ENCODE data around the gene COL20A1.
A peak's percentile ranks its signal among the peaks of the same experiment; 100 is the strongest.

COL20A1 gene

GRCh38 chr20:63349516-63349895 is 56.5 kb downstream of the COL20A1 start:
- H3K4me3 ChIP-seq = no peak overlapping the region
- no peak overlapping the region for H3K4me2 ChIP-seq
- no peak overlapping the region for H3K27ac ChIP-seq
- H4K20me1 ChIP-seq = peaks cover 0 to 23% (median 0%) of the 10 kb centered on the region in 11 experiments; a peak in 4 of 22 replicates
- no peak for TF ChIP-seq Cebpa-rat (IDR thresholded peaks at IDR 0.05)
- no peak overlapping the region for H3K9ac ChIP-seq
- H3K27me3 ChIP-seq = peaks cover 0 to 5% (median 0%) of the 10 kb centered on the region in 11 experiments; a peak in 1 of 22 replicates
- peaks cover 0 to 40% (median 36%) of the 10 kb centered on the region in 10 experiments; a peak in 17 of 20 replicates for H3K4me1 ChIP-seq
- peaks cover 0 to 14% (median 4%) of the 10 kb centered on the region in 11 experiments; a peak in 9 of 22 replicates for H3K9me3 ChIP-seq (replicated peaks in 1 of 11)
- no peaks in the 10 kb centered on the region for H3K36me3 ChIP-seq

DNA sequence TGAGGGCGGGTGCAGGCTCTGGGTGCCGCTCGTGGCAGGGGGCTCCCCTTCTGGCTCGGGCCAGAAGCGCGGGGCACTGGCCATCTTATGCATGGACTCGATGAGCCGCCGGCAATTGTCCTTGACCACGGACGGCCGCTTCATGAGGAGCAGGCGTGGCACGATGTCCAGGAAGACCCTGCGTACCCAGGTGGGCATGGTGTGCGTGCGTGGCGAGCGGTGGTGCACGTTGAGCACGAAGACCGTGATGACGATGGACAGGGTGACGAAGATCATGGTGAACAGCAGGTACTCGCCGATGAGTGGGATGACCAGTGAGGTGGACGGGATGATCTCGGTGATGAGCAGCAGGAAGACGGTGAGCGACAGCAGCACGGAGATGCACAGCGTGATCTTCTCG is 57.2 kb downstream of the COL20A1 start:
- Histone ChIP-seq H3K36me3 (no peaks in the 10 kb centered on the region), H3K4me2 (no peak overlapping the region), H3K9me3 (replicated peaks in 1 of 11) (peaks cover 0 to 14% (median 4%) of the 10 kb centered on the region in 11 experiments; a peak in 9 of 22 replicates), H3K4me3 (no peak overlapping the region), H3K4me1 (peaks cover 0 to 36% (median 31%) of the 10 kb centered on the region in 10 experiments; a peak in 17 of 20 replicates), H3K27ac (no peak overlapping the region), H4K20me1 (peaks cover 0 to 29% (median 0%) of the 10 kb centered on the region in 11 experiments; a peak in 4 of 22 replicates), H3K9ac (no peak overlapping the region), H3K27me3 (peaks cover 0 to 5% (median 0%) of the 10 kb centered on the region in 11 experiments; a peak in 2 of 22 replicates)
- TF ChIP-seq Cebpa-rat (IDR thresholded peaks at IDR 0.05) = no peak

DNA sequence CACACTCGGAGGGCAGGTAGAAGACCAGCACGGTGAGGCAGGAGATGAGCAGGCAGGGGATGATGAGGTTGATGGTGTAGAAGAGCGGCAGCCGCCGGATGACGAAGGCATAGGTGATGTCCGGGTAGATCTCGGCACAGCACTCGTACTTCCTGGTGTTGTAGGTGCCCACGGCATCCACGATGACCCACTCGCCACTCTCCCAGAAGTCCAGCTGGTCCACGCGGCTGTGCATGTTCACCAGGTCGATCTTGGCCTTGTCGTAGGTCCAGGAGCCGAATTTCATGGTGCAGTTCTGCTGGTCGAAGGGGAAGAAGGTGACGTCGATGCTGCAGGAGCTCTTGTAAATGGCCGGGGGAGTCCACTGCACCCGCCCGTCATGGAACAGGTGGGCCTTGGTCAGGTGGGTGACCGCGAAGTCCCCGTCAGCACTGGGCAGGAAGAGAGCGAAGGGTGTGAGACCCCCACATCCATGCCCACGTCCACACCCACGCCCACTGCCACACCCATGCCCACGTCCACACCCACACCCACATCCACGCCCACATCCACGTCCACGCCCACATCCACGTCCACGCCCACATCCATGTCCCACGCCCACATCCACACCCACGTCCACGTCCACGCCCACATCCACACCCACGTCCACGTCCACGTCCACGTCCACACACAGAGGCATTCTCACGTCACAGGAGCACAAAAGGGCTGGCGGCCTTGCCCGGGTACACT is 57.8 kb downstream of the COL20A1 start:
- H3K9me3 ChIP-seq (replicated peaks in 1 of 11) = peaks cover 0 to 14% (median 4%) of the 10 kb centered on the region in 11 experiments; a peak in 9 of 22 replicates
- H4K20me1 ChIP-seq = peaks cover 0 to 30% (median 0%) of the 10 kb centered on the region in 11 experiments; a peak in 4 of 22 replicates
- no peaks in the 10 kb centered on the region for H3K36me3 ChIP-seq
- H3K4me2 ChIP-seq = no peak overlapping the region
- no peak overlapping the region for H3K9ac ChIP-seq
- H3K27me3 ChIP-seq = peaks cover 0 to 5% (median 0%) of the 10 kb centered on the region in 11 experiments; a peak in 2 of 22 replicates
- no peak overlapping the region for H3K4me3 ChIP-seq
- peaks cover 0 to 30% (median 25%) of the 10 kb centered on the region in 10 experiments; a peak in 17 of 20 replicates for H3K4me1 ChIP-seq
- no peak overlapping the region for H3K27ac ChIP-seq
- TF ChIP-seq Cebpa-rat (IDR thresholded peaks at IDR 0.05) = no peak

DNA sequence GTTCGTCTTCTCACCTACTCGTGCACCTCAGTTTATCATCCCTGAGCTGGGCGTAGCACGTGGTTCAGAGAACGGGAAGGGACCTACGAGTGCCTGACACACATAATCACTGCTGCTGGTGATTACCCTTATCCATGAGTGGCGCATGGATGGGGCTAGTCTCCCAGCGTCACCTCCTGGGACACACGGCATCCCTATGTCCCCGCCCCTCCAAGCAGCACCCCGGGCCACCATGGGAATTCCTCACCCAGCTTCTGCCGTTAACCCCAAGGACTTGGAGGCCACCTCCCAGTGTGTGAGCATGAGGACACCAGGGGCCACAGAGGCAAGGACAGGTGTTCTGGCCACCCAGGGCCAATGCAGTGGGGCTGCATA is 58.3 kb downstream of the COL20A1 start:
- Histone ChIP-seq H3K9ac (no peak overlapping the region), H3K27me3 (peaks cover 0 to 5% (median 0%) of the 10 kb centered on the region in 11 experiments; a peak in 2 of 22 replicates), H3K36me3 (no peaks in the 10 kb centered on the region), H4K20me1 (peaks cover 0 to 30% (median 0%) of the 10 kb centered on the region in 11 experiments; a peak in 3 of 22 replicates), H3K4me3 (no peak overlapping the region), H3K27ac (no peak overlapping the region), H3K4me2 (peak overlapping the region in 2 of 11 experiments; percentile 70 to 72; a peak in 1 of 22 replicates), H3K4me1 (peaks cover 0 to 24% (median 19%) of the 10 kb centered on the region in 10 experiments; a peak in 16 of 20 replicates), H3K9me3 (replicated peaks in 1 of 11) (peaks cover 0 to 14% (median 4%) of the 10 kb centered on the region in 11 experiments; a peak in 9 of 22 replicates)
- TF ChIP-seq Cebpa-rat (IDR thresholded peaks at IDR 0.05) = no peak

DNA sequence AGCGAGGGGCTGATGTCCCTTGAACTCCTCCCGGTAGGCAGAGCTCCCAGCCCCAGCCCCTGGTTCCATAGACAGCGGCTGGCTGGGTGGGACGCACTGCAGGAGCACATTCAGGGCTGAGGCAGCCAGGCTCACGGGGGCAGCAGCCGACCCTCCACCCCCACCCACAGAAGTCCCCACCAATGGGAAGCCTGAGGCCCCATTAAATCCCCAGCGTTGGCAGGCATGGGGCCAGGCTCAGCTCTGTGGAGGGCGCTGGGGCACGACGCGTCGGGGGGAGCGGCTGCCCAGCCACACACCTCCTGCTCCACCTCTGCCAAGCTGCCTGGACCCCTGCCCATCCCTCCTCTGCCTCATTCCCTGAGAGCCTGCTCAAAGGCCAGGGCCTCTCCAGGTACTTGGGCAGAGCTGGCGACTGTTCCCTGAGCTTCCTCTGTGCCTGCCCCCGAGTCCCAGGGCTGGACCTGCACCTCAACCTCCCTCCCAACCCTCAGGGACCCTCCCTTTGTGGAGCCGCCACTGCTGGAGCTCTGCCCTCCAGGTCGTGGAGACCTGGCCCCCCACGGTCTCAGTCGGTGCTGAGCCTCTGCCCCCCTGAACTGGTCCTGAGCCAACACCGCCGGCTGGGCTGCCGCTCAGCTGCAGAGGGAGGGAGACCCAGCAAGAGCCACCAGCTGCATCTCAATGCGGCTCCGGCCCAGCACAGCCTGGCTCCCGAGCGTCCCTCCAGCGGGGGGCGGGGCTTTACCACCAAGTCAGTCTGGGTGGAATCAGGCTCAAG is 59.0 kb downstream of the COL20A1 start:
- no peak for TF ChIP-seq Cebpa-rat (IDR thresholded peaks at IDR 0.05)
- H3K36me3 ChIP-seq = no peaks in the 10 kb centered on the region
- peaks cover 0 to 27% (median 0%) of the 10 kb centered on the region in 11 experiments; a peak in 2 of 22 replicates for H4K20me1 ChIP-seq
- H3K4me3 ChIP-seq = no peak overlapping the region
- 0 out of 22 replicates have a peak overlapping the region, but pooled peaks of 1 of the 11 experiments have one; percentile 24 for H3K9ac ChIP-seq
- peaks cover 0 to 20% (median 15%) of the 10 kb centered on the region in 10 experiments; a peak in 15 of 20 replicates for H3K4me1 ChIP-seq
- H3K4me2 ChIP-seq = peak overlapping the region in 9 of 11 experiments; percentile 18 to 73 (median 67); a peak in 15 of 22 replicates
- H3K27ac ChIP-seq = no peak overlapping the region
- H3K27me3 ChIP-seq = peaks cover 0 to 5% (median 0%) of the 10 kb centered on the region in 11 experiments; a peak in 3 of 22 replicates
- peaks cover 0 to 14% (median 4%) of the 10 kb centered on the region in 11 experiments; a peak in 9 of 22 replicates for H3K9me3 ChIP-seq (replicated peaks in 1 of 11)

- no peak for TF ChIP-seq Cebpa-rat (IDR thresholded peaks at IDR 0.05)
- Histone ChIP-seq H3K9me3 (replicated peaks in 1 of 11) (peaks cover 0 to 14% (median 4%) of the 10 kb centered on the region in 11 experiments; a peak in 9 of 22 replicates), H3K4me3 (no peak overlapping the region), H3K36me3 (no peaks in the 10 kb centered on the region), H3K9ac (no peak overlapping the region), H3K4me2 (peak overlapping the region in 9 of 11 experiments; percentile 18 to 73 (median 67); a peak in 15 of 22 replicates), H3K27me3 (peaks cover 0 to 8% (median 1%) of the 10 kb centered on the region in 11 experiments; a peak in 8 of 22 replicates), H4K20me1 (peaks cover 0 to 25% (median 0%) of the 10 kb centered on the region in 11 experiments; a peak in 5 of 22 replicates), H3K4me1 (peaks cover 0 to 20% (median 15%) of the 10 kb centered on the region in 10 experiments; a peak in 15 of 20 replicates), H3K27ac (no peak overlapping the region)
These were observed 59.8 kb downstream of the COL20A1 start for GRCh38 chr20:63352811-63353221.

DNA sequence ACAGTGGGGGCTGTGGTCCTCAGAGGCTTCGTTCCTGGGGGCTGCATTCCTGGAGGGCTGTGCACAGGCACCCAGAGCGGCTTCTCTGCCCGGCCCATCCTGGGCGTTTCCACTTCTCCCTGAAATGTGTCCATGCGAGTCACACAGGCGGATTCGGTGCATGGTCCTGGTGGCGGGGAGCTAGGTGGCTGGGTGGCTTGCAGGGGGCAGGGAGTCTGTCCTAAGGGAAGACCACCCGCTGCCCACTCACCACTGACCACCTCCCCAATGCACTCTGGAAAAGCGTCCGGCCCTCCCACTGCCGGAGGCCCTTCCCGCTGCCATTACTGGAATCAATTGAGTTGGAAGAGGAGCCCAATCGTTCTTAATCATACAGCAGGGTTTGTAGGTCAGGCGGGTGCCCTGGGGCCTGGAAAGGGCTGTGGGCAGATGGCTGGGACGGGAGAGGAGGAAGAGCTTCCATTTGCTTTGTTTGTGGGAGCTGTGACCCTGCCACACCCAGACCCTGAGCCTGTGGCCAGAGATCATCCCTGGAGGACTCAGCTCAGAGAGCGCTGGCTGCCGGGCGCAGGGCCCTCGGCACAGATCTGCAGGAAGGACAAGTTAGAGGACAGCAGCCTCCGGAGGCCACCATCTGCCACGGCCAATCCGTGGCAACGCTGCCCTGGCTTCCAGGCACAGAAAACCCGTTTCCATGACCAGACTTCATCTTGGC is 61.8 kb downstream of the COL20A1 start:
- no peak overlapping the region for H3K27ac ChIP-seq
- TF ChIP-seq Cebpa-rat (IDR thresholded peaks at IDR 0.05) = no peak
- no peak overlapping the region for H3K9ac ChIP-seq
- H3K9me3 ChIP-seq (replicated peaks in 1 of 11) = peaks cover 0 to 14% (median 4%) of the 10 kb centered on the region in 11 experiments; a peak in 9 of 22 replicates
- peaks cover 11 to 28% (median 20%) of the 10 kb centered on the region in 11 experiments for H3K27me3 ChIP-seq
- H3K4me1 ChIP-seq = peaks cover 0 to 20% (median 15%) of the 10 kb centered on the region in 10 experiments; a peak in 15 of 20 replicates
- H3K4me2 ChIP-seq = no peak overlapping the region
- H3K4me3 ChIP-seq = no peak overlapping the region
- peaks cover 0 to 34% (median 0%) of the 10 kb centered on the region in 11 experiments; a peak in 9 of 22 replicates for H4K20me1 ChIP-seq
- no peaks in the 10 kb centered on the region for H3K36me3 ChIP-seq

GRCh38 chr20:63355781-63356295 is 62.9 kb downstream of the COL20A1 start:
- Histone ChIP-seq H3K9me3 (replicated peaks in 1 of 11) (peaks cover 0 to 10% (median 4%) of the 10 kb centered on the region in 11 experiments; a peak in 9 of 22 replicates), H3K36me3 (no peaks in the 10 kb centered on the region), H3K4me1 (peaks cover 0 to 20% (median 15%) of the 10 kb centered on the region in 10 experiments; a peak in 15 of 20 replicates), H3K27me3 (peaks cover 22 to 38% (median 30%) of the 10 kb centered on the region in 11 experiments), H3K9ac (no peak overlapping the region), H4K20me1 (peaks cover 0 to 45% (median 0%) of the 10 kb centered on the region in 11 experiments; a peak in 9 of 22 replicates), H3K4me3 (no peak overlapping the region), H3K27ac (no peak overlapping the region), H3K4me2 (no peak overlapping the region)
- TF ChIP-seq Cebpa-rat (IDR thresholded peaks at IDR 0.05) = no peak

Data from BLaER1 treated with 17β-estradiol and CSF1 and Interleukin-3, amounts not matched to agents 10 nM and 100 nM (cell line).